ENCODE data around the gene LTB4R.

The LTB4R gene

GRCh38 chr14:24291446-24292117 is 19.7 kb upstream of the LTB4R start:
- H3K9ac ChIP-seq (ENCODE audit: low read length in 2 of 2), result no peak overlapping the region
- H3K4me1 ChIP-seq (ENCODE audit: control insufficient read depth, insufficient read depth, low read length), result peaks cover 3% of the 10 kb centered on the region
- no peak overlapping the region for H3K4me3 ChIP-seq (ENCODE audit: low read length in 2 of 2)
- no peaks in the 10 kb centered on the region for H3K9me3 ChIP-seq (ENCODE audit: control insufficient read depth in 2 of 2, low read length in 2 of 2)
- no peaks in the 10 kb centered on the region for H3K27me3 ChIP-seq (ENCODE audit: control insufficient read depth in 1 of 2, insufficient read depth in 2 of 2, low read length in 2 of 2)
- H3K27ac ChIP-seq (ENCODE audit: low read length), result no peak overlapping the region
- H3K36me3 ChIP-seq (ENCODE audit: control insufficient read depth in 2 of 2, insufficient read depth in 2 of 2, low read length in 2 of 2), result peaks cover 33 to 43% of the 10 kb centered on the region in 2 donors

- Histone ChIP-seq H3K27me3 (ENCODE audit: control insufficient read depth in 1 of 2, insufficient read depth in 2 of 2, low read length in 2 of 2) (no peaks in the 10 kb centered on the region), H3K4me3 (ENCODE audit: low read length in 2 of 2) (no peak overlapping the region), H3K4me1 (ENCODE audit: control insufficient read depth, insufficient read depth, low read length) (peaks cover 7% of the 10 kb centered on the region), H3K27ac (ENCODE audit: low read length) (no peak overlapping the region), H3K9me3 (ENCODE audit: control insufficient read depth in 2 of 2, low read length in 2 of 2) (no peaks in the 10 kb centered on the region), H3K36me3 (ENCODE audit: control insufficient read depth in 2 of 2, insufficient read depth in 2 of 2, low read length in 2 of 2) (peaks cover 33 to 43% of the 10 kb centered on the region in 2 donors), H3K9ac (ENCODE audit: low read length in 2 of 2) (no peak overlapping the region)
Observed at GRCh38 chr14:24292118-24292807, 19.0 kb upstream of the LTB4R start.

- no peak overlapping the region for H3K4me3 ChIP-seq (ENCODE audit: low read length in 2 of 2)
- no peak overlapping the region for H3K9ac ChIP-seq (ENCODE audit: low read length in 2 of 2)
- H3K36me3 ChIP-seq (ENCODE audit: control insufficient read depth in 2 of 2, insufficient read depth in 2 of 2, low read length in 2 of 2), result peaks cover 33 to 43% of the 10 kb centered on the region in 2 donors
- H3K4me1 ChIP-seq (ENCODE audit: control insufficient read depth, insufficient read depth, low read length), result peaks cover 7% of the 10 kb centered on the region
- H3K27ac ChIP-seq (ENCODE audit: low read length), result no peak overlapping the region
- no peaks in the 10 kb centered on the region for H3K27me3 ChIP-seq (ENCODE audit: control insufficient read depth in 1 of 2, insufficient read depth in 2 of 2, low read length in 2 of 2)
- no peaks in the 10 kb centered on the region for H3K9me3 ChIP-seq (ENCODE audit: control insufficient read depth in 2 of 2, low read length in 2 of 2)
Observed at GRCh38 chr14:24293525-24293924, 17.8 kb upstream of the LTB4R start.

GRCh38 chr14:24296341-24297157 is 14.8 kb upstream of the LTB4R start:
- no peak overlapping the region for H3K27ac ChIP-seq (ENCODE audit: low read length)
- no peaks in the 10 kb centered on the region for H3K9me3 ChIP-seq (ENCODE audit: control insufficient read depth in 2 of 2, low read length in 2 of 2)
- peaks cover 30% of the 10 kb centered on the region for H3K4me1 ChIP-seq (ENCODE audit: control insufficient read depth, insufficient read depth, low read length)
- peak overlapping the region in 1 of 2 donors; percentile 36 for H3K9ac ChIP-seq (ENCODE audit: low read length in 2 of 2)
- H3K36me3 ChIP-seq (ENCODE audit: control insufficient read depth in 2 of 2, insufficient read depth in 2 of 2, low read length in 2 of 2), result peaks cover 17 to 24% of the 10 kb centered on the region in 2 donors
- H3K4me3 ChIP-seq (ENCODE audit: low read length in 2 of 2), result no peak overlapping the region
- H3K27me3 ChIP-seq (ENCODE audit: control insufficient read depth in 1 of 2, insufficient read depth in 2 of 2, low read length in 2 of 2), result no peaks in the 10 kb centered on the region

GRCh38 chr14:24297190-24297964 is 13.9 kb upstream of the LTB4R start:
- H3K9ac ChIP-seq (ENCODE audit: low read length in 2 of 2), result peak overlapping the region in 1 of 2 donors; percentile 2
- H3K9me3 ChIP-seq (ENCODE audit: control insufficient read depth in 2 of 2, low read length in 2 of 2), result no peaks in the 10 kb centered on the region
- peaks cover 20 to 25% of the 10 kb centered on the region in 2 donors for H3K36me3 ChIP-seq (ENCODE audit: control insufficient read depth in 2 of 2, insufficient read depth in 2 of 2, low read length in 2 of 2)
- H3K27ac ChIP-seq (ENCODE audit: low read length), result no peak overlapping the region
- peaks cover 30% of the 10 kb centered on the region for H3K4me1 ChIP-seq (ENCODE audit: control insufficient read depth, insufficient read depth, low read length)
- H3K4me3 ChIP-seq (ENCODE audit: low read length in 2 of 2), result no peak overlapping the region
- no peaks in the 10 kb centered on the region for H3K27me3 ChIP-seq (ENCODE audit: control insufficient read depth in 1 of 2, insufficient read depth in 2 of 2, low read length in 2 of 2)

- Histone ChIP-seq H3K4me1 (ENCODE audit: control insufficient read depth, insufficient read depth, low read length) (peaks cover 30% of the 10 kb centered on the region), H3K4me3 (ENCODE audit: low read length in 2 of 2) (peak overlapping the region; percentile 88 to 99), H3K9me3 (ENCODE audit: control insufficient read depth in 2 of 2, low read length in 2 of 2) (no peaks in the 10 kb centered on the region), H3K9ac (ENCODE audit: low read length in 2 of 2) (peak overlapping the region; percentile 83 to 86), H3K36me3 (ENCODE audit: control insufficient read depth in 2 of 2, insufficient read depth in 2 of 2, low read length in 2 of 2) (peaks cover 31 to 34% of the 10 kb centered on the region in 2 donors), H3K27ac (ENCODE audit: low read length) (peak overlapping the region; percentile 60), H3K27me3 (ENCODE audit: control insufficient read depth in 1 of 2, insufficient read depth in 2 of 2, low read length in 2 of 2) (no peaks in the 10 kb centered on the region)
Observed at GRCh38 chr14:24298892-24299254, 12.4 kb upstream of the LTB4R start.

- Histone ChIP-seq H3K27ac (ENCODE audit: low read length) (peak within 1 kb of the TSS; percentile 60), H3K4me3 (ENCODE audit: low read length in 2 of 2) (peak within 1 kb of the TSS; percentile 88 to 99), H3K27me3 (ENCODE audit: control insufficient read depth in 1 of 2, insufficient read depth in 2 of 2, low read length in 2 of 2) (no peaks in the 10 kb centered on the region), H3K9ac (ENCODE audit: low read length in 2 of 2) (peak within 1 kb of the TSS; percentile 83 to 86), H3K4me1 (ENCODE audit: control insufficient read depth, insufficient read depth, low read length) (peaks cover 30% of the 10 kb centered on the region), H3K9me3 (ENCODE audit: control insufficient read depth in 2 of 2, low read length in 2 of 2) (no peaks in the 10 kb centered on the region), H3K36me3 (ENCODE audit: control insufficient read depth in 2 of 2, insufficient read depth in 2 of 2, low read length in 2 of 2) (peaks cover 37 to 40% of the 10 kb centered on the region in 2 donors)
Observed at GRCh38 chr14:24299255-24300191, 11.8 kb upstream of the LTB4R start, which contains the start of the genes DHRS1 and NOP9. DHRS1 (minus strand) TSS chr14:24299780; CDS start chr14:24299106, 674 bp downstream. NOP9 (plus strand) TSS chr14:24299850; CDS start chr14:24299955, 105 bp downstream.

- Histone ChIP-seq H3K27ac (ENCODE audit: low read length) (peak overlapping the region; percentile 46), H3K36me3 (ENCODE audit: control insufficient read depth in 2 of 2, insufficient read depth in 2 of 2, low read length in 2 of 2) (peaks cover 46 to 47% of the 10 kb centered on the region in 2 donors)
Observed at GRCh38 chr14:24300326-24300980, 10.8 kb upstream of the LTB4R start.

GRCh38 chr14:24304019-24304387 is 7.3 kb upstream of the LTB4R start:
- H3K9ac ChIP-seq (ENCODE audit: low read length in 2 of 2), result no peak overlapping the region

More at GRCh38 chr14:24300326-24300980, 10.8 kb upstream of the LTB4R start:
- Histone ChIP-seq H3K27me3 (ENCODE audit: control insufficient read depth in 1 of 2, insufficient read depth in 2 of 2, low read length in 2 of 2) (no peaks in the 10 kb centered on the region), H3K9me3 (ENCODE audit: control insufficient read depth in 2 of 2, low read length in 2 of 2) (no peaks in the 10 kb centered on the region), H3K4me1 (ENCODE audit: control insufficient read depth, insufficient read depth, low read length) (peaks cover 30% of the 10 kb centered on the region), H3K4me3 (ENCODE audit: low read length in 2 of 2) (peak overlapping the region; percentile 88 to 99), H3K9ac (ENCODE audit: low read length in 2 of 2) (peak overlapping the region; percentile 83 to 86)

More at GRCh38 chr14:24304019-24304387, 7.3 kb upstream of the LTB4R start:
- H3K4me3 ChIP-seq (ENCODE audit: low read length in 2 of 2), result no peak overlapping the region
- peaks cover 22% of the 10 kb centered on the region for H3K4me1 ChIP-seq (ENCODE audit: control insufficient read depth, insufficient read depth, low read length)
- no peak overlapping the region for H3K27ac ChIP-seq (ENCODE audit: low read length)
- H3K9me3 ChIP-seq (ENCODE audit: control insufficient read depth in 2 of 2, low read length in 2 of 2), result no peaks in the 10 kb centered on the region
- H3K27me3 ChIP-seq (ENCODE audit: control insufficient read depth in 1 of 2, insufficient read depth in 2 of 2, low read length in 2 of 2), result no peaks in the 10 kb centered on the region
- H3K36me3 ChIP-seq (ENCODE audit: control insufficient read depth in 2 of 2, insufficient read depth in 2 of 2, low read length in 2 of 2), result peaks cover 52 to 56% of the 10 kb centered on the region in 2 donors

Data from stomach smooth muscle (tissue), 2 donors.